SH-SY5Y (cell line): ENCODE results near the gene AGL.
A peak's percentile ranks its signal among the peaks of the same experiment; 100 is the strongest.

Experiments used
- GATA2 ChIP-seq: IDR thresholded peaks from 2 replicates; pipeline ENCODE4 v1.6.1; 2011; ENCODE audit warnings: mild to moderate bottlenecking, low read depth, low read length
- GATA3 ChIP-seq: IDR thresholded peaks from 2 replicates; pipeline ENCODE4 v1.6.1; 2011; ENCODE audit warnings: low read depth, mild to moderate bottlenecking, low read length, moderate library complexity

Gene AGL

DNA sequence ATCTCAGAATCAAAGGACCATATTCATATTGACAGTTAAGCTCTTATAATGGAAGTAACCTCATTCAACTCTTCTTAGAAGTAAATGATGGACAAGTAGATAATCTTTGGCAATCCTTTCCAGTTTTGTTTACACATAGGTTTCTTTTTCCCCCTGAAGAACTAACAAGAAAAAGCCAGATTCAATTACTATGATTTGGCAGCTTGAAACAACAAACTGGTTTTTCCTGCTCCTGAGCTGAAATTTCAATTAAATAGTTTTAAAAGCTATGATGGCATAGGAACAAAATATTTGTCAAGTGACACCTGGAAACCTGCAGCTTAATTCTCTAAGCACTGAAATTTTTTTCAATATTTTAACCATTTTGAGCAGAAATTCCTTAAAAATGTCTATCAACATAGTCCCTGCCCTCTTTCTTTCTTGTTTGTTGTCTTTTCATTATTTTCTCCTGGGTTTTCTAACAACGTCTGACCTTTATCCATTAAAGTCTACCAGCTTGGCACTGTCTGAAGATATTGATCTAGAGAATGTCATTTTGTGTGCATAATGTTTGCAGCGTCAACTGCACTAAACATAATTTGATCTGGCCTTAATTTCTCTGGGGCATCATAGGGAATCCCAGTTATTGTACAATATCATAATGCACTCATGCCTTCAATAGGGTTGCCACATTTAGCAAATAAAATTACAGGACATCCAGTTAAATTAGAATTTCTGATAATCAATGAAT, 115.7 kb downstream of the AGL start:
- TF ChIP-seq GATA2: no peak
- no peak for TF ChIP-seq GATA3

DNA sequence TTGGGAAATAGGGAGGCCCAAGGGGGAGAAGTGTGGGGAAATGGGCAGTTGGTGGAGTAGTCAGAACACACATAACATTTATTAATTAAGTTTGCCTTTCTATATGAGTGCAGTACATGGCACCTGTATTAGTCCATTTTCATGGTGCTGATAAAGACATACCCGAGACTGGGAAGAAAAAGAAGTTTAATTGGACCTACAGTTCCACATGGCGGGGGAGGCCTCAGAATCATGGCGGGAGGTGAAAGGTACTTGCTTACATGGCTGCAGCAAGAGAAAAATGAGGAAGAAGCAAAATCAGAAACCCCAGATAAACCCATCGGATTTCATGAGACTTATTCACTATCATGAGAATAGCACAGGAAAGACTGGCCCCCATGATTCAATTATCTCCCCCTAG, 118.1 kb downstream of the AGL start:
- TF ChIP-seq GATA2 (no peak), GATA3 (no peak)

DNA sequence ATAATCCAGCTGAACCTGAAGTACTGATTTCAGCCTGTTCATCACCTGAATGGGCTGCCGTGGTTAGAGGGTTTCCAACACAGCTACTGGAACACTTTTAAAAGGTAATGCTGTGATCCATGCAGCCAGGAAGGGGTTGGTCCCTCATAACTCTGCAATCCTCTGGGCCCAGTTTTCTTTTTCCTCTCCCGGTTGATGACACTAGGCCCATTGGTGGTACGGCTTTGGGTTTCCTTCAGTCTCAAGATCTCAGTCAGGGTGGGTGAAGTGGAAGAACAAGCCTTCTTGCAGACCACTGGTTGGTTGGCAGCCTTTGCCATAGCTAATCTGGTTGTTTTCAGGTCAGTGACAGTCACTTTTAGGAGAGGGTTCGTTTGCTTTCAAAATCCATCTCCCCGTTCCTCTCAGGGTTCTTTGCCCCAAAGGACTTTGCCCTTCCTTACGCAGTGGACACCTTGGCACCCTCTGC, 119.1 kb downstream of the AGL start:
- TF ChIP-seq GATA2 (no peak), GATA3 (no peak)

DNA sequence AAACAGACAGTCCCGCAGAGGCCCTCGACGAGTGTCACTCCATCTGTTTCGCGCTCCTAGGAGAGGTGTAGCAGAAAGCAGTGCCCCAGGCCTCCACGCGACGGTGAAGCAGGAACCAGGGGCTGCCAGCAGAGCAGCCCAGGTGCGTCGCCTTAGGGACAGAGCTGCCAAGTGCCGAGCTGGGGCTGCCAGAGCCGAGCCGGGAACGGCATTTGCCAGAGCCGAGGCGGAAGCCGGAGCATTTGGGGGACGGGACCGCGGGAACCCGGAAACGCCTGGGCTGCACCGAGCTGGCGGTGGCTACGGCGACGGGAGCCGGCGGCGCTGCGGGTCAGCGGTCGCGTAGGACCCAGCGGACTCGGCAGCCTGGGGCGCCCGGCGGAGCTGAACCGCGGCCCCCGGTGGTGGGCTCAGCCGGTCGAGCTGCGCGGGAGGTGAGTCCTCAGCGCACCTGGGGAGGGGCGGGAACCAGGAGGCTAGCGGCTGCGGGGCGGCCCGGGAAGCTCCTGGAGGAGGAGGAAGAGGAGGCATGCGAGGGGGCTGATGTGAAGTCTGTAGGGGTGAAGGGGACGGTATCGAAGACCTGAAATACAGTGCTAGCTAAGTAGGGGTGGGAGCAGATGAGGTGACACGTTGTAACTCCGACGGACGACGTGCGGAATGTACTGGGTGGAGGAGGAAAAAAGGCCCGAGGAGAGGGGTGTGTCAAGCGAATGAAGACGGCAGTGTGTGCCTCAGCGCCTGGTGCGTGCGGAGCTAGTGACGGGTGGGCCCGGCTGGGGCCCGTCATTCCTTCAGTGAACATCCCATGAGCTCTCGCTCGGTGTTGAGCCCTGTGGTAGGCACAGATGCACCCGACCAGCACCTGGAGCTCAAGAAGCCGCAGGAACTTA, 119.8 kb downstream of the AGL start, which contains the start of gene SLC35A3:
SLC35A3 (plus strand) TSS at position 268 of the 893 bp plus-strand sequence. CDS start 23,559 bp downstream, outside the sequence.
- TF ChIP-seq GATA2 (0 out of 2 replicates have a peak, but pooled peaks have one; percentile 12), GATA3 (no peak)

DNA sequence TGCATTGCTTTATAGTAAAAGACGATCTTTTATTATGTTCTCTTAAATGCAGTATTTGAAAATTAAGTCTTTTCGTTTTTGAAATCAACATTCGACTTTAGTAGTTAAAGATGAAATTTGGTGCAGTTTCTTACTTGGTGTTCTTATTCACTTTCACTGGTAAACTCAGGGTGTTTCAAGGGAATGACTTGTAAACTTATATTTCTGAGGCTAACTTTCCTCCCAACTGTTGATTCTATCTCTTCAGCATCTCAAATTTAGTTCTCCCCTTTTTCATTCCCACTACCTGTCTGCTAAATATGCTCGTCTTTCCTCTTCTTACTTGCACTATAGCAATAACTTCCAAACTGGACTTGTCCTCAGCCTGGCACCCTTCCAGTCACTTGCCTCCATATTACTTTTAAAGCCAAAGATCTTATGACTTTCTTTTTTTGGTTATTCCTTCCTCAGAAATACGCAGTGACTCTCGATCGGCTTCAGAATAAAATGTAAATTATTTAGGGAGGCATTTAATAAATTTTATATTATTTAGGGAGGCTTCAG, 120.6 kb downstream of the AGL start:
- TF ChIP-seq GATA2 (no peak), GATA3 (no peak)
